ENCODE measurements around the gene PROSER3. TPM values are rescaled to one million over a fixed set of nuclear protein-coding genes. Genes with fewer than 3 reads are reported as not detected.
"Not testable (repeated sequence)": the region's sequence is repeated elsewhere in the genome, so short reads cannot be mapped to it uniquely, and the experiment has no call there.

The PROSER3 gene
- total RNA-seq, 1 donor from 2014 or later: 14.8 TPM

DNA sequence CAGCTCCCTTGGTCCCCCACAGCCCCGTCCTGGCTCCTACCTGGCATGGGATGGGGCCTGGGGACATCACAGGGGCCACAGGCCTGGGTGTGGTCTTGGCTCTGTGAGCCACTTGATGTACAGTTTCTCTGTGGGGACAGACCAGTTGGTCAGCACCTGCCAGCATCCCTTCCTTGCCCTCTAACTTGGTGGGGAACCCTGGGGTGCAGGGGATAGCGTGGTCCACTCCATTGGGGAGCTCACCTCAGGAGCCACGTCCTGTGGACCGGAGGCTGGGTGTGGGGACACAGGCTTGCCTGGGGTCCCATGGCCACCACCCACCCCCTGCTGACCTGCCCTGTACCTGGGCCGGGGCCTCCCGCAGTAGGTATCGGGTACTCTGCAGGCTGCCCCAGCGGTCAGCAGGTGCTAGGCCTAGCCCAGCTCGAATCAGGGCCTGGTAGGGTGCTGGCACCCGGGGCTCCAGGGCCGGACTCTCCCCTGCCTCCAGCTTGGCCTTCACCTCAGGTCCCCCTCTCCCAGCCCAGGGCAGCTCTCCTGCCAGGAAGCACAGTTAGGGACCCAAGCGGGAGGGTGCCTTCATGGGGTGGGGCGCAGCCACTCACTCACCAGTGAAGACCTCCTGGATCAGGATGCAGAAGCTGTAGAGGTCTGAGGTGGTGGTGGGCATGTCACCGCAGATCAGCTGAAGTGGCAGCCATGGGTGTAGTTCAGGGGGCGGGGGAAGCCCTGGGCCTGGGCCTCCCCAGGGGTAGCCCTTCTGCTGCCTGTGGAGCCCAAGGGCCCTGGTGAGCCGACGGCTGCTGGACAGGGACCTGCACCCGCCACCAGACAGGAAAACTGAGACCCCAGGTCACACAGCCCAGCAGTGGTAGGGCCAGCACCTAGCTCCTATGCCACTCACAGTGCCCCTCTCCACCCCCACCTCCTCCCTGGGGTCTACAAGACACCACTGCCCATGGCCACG is 32.3 kb downstream of the PROSER3 start:
- no peak for DNase-seq (ENCODE audit: extremely low read depth, low read depth, low spot score)

DNA sequence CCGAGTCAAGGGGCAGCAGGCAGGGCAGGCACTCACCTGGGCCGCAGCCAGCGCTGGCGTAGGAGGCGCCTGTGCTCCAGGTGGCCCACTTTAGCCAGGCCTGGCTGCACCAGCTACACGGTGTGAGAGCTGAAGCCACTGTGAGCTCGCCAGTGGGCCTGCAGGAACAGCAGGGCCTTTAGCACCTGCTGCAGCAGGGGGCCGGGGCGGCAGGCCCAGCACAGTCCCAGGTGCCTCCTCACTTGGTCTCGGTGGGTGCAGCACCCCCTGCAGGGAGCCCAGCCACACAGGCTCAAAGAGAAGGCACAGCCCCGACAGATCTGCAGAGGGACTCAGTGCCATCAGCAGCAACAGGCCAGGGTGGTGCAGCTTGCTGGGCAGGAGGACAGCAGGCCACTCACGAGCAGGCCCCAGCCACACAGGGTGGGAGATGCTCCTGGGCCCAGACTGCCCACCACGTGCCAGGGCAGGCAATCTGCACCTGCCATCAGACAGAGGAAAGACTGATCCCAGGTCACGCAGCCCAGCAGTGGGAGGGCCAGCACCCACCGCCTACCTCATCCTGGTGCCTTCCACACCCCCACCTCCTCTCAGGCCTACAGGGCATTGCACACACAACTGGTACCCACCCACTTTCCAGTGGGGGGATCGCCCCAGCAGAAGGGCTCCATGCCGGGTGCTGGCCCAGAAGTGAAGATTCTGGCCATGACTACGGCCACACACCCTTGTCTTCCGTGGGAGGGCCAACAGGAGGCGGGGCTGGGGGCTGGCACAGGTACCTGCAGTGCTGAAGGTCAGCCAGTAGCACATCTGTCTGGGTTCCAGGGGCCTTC is 33.2 kb downstream of the PROSER3 start:
- no peak for DNase-seq (ENCODE audit: extremely low read depth, low read depth, low spot score)

DNA sequence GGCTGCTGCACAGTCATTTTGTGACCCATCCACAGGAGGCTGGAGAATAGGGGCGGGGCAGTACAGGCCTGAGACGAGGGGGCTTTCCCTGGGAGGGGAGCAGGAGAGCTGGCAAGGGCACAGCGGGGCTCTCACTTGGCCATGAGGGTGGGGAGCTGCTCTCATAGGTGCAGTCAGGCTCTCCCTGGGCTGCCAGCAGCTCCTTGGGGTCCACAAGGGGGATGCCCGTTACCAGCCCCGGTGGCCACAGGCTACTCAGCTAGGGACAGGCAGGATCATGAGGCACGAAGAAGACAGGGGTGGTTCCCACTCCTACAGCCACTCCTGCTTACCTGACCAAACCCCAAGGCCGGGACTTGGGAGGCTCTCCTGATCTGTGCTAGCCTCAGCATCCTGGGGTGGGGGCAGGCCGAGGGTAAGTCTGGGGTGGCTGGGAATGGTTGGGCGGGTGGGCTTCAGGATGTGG is 33.9 kb downstream of the PROSER3 start:
- DNase-seq (ENCODE audit: extremely low read depth, low read depth, low spot score): no peak

DNA sequence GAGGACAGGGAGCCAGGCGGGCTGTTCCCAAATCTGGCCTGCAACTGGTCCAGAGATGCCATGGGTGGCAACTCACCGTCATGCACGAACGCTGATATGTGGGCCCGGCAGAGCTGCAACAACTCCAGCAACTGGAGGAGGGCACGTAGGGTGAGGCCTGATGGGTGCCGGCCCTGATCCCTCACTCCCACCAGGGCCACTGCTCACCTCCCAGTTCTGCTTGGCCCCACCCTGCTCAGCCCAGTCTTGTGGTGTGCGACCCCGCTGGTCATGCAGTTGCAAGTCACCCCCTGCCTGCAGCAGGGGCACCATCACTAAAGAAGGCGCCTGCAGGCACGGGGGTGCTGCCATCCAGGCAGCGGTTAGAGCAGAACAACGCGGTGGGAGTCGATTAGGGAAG is 34.3 kb downstream of the PROSER3 start:
- no peak for DNase-seq (ENCODE audit: extremely low read depth, low read depth, low spot score)

DNA sequence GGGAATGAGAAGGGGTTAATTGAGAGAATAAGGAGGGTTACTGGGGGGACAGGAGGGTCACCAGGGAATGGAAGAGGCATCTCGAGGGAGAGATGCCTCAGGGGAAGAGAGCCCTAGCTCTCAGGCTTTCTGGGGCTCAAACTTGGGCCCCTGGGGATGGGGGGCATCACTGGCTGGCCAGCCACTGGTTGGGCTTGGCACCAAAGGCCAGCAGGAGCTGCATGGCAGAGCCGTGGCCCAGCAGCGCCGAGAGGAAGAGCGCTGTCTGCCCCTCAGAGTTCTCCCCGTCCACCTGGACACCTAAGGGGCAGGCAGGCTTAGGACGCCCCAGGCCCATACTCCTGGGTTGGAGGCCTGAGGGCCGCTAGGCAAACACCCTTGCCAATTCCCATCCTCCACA is 34.9 kb downstream of the PROSER3 start:
- DNase-seq (ENCODE audit: extremely low read depth, low read depth, low spot score): no peak

DNA sequence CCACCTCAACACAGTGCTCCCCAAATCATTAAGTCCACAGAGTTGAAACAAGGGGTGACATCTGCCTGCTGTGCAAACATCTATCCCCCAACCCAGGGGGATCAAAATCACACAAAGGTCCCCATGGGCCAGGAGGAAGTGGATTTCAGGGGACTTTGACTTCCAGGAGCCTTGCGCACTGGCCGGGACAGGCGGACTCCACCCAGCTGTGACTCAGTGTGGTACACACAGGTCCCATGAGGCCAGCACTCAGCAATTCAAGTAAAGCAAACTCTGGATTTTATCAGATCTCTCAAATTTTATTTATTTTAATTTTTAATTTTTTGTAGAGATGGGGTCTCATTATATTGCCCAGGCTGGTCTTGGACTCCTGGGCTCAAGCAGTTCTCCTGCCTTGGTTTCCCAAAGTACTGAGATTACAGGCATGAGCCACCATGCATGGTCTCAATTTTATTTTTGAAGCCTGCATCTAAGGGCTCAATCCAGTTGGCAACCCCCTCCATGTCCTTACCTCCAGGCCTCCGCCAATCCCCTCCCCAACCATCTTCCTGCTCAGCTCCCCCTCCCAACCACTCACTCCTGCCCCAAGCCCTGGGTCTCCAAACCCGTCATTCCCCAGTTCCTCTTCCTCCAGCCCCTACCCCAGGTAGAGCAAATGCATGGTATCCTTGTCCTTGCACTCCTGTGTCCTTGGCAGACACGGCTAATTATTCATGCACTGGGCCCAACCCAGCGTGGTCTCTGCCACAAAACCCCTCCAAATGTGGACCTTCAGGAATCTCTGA is 35.6 kb downstream of the PROSER3 start:
- no peak for DNase-seq (ENCODE audit: extremely low read depth, low read depth, low spot score)

DNA sequence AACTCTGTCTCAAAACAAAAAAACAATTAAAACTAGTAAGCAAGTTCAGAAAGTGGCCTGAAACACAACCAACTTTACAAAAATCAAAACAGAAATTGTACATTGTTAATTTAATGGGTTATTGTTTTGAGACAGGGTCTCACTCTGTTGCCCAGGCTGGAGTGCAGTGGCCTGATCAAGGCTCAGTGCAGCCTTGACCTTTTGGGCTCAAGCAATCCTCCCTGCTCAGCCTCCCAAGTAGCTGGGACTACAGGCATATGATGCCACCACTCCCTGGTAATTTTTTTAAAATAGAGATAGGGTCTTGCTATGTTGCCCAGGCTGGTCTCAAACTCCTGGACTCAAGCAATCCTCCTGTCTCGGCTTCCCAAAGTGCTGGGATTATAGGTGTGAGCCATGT is 37.6 kb downstream of the PROSER3 start:
- DNase-seq (ENCODE audit: extremely low read depth, low read depth, low spot score): not testable (repeated sequence)

DNA sequence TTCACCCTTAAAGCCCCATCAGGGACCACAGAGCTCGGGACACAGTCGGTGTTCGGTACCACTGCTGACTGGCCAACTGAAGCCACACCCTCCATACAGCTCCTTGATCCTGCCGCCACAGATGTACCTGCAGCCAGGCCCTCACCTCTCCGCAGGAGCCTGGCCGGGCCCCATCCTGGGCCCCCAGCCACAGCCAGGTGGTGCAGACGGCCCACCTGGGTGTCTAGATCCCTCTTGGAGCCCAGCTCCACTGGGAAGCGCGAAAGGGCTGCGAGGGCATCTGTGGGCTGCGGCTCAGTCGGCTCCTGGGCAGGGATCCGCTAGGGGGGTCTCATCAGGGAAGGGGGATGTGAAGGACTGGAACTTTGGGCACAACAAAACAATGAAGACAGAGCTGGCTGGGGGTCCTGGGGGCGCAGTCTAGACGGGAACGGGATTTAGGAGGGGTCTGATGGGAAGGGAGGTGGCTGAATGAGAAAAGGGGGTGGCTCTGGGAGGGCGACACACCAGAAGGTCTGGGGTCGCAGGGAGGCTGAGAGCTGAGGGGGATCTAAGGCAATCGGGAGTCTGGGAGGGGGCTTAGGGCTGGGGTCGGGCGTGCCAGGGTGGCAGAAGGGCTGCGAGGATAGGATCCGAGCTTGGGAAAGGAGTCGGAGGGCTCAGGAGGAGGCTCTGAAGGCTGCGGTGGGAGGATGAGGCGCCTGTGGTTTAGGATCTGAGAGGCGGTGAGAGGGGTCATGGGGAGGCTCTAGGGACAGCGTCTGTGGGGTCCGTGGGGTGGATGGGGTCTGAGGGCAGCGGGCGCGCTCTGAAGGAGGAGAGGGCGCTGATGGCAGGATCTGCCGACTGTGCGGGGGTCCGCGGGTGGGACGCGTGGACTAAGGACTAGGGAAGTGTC is 38.9 kb downstream of the PROSER3 start:
- DNase-seq (ENCODE audit: extremely low read depth, low read depth, low spot score): no peak

DNA sequence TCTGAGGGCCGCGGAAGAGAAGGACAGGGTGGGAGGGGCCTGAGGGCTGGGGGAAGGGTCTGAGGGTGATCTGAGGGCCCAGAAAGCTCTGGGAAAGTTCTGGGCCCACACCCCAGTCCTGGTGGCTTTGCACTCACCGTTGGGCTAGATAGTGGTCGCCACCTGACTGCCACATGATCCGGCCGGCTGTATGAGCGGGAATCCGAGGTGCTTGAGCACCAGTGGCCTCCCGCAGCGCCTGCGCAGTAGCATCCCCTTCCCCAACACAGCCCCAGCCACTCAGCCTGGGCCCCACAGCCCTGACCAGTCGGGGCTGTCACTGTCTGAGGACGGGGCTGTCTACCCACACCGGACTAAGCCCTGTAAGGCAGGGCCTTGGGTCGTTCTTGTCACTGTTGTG is 39.7 kb downstream of the PROSER3 start:
- DNase-seq (ENCODE audit: extremely low read depth, low read depth, low spot score): no peak

DNA sequence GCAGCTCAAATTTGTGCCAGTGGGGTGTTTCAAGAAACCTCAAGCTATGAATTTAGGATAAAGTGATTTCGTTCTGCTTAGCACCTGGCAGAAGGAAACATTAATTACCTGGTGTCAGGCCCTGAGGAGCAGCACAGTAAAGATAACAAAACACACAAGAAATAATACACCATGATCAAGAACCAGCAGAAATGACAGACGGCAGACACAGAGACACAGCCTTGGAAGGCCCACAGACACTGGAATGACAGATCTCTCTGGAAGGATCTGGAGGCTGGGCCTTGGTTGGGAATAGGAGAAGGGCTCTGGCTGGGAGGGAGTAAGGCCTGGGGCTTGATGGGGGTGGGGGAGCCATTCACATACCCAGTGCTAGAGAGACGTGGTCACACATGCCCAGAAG is 43.9 kb downstream of the PROSER3 start:
- DNase-seq (ENCODE audit: extremely low read depth, low read depth, low spot score): no peak

DNA sequence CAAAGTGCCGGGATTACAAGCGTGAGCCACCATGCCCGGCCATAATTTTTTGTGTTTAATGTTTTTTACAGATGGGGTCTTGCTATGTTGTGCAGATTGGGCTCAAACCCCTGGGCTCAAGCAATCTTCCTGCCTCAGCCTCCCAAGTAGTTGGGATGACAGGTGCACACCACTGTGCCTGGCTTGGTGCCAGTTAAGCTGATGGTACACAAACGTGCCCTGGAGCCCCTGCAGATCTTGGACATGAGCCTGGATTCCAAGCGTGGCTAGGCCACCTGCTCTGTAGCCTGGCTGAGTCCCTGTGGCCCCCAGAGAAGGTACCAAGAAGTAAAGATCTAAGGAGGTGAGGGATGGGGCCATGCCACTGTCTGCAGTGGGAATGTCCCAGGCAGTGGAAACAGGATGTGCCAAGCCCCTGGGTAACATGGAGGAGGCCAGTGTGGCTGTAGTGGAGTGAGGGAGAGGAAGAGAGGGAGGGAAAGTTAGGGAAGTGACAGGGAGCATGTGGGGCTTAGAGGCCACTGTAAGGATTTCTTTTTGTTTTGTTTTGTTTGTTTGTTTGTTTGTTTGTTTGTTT is 47.6 kb downstream of the PROSER3 start:
- DNase-seq (ENCODE audit: extremely low read depth, low read depth, low spot score): no peak

DNA sequence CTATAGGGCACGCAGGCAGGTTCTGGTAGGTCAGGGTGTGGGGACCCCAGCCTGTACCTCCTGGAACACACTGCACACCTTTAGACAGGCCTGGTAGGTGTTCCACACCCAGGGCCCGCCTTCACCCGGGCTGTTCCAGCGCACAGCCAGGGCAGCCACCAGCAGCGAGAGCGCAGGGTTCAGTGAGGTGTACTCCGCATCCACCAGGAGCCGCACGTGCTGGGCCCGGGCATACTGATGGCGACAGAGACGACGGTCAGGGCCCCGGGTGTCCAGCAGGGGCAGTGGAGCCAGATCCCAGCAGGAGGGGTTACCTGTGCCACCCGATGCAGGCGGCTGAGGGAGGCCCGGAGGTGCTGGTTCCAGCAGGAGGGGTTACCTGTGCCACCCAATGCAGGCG is 48.6 kb downstream of the PROSER3 start:
- no peak for DNase-seq (ENCODE audit: extremely low read depth, low read depth, low spot score)

DNA sequence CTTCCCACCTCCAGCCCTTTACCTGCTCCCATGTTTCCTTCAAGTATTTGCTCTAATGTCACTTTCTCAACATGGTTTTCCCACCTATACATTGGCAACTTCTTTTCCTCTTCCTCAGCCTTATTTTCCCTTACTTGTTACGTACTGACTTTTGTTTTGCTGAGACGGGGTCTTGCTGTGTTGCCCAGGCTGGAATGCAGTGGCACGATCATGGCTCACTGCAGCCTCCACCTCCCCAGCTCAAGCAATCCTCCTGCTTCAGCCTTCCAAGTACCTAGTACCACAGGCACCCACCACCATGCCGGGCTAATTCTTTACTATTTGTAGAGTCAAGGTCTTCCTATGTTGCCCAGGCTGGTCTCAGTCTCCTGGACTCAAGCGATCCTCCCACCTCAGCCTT is 49.7 kb downstream of the PROSER3 start:
- no peak for DNase-seq (ENCODE audit: extremely low read depth, low read depth, low spot score)

DNA sequence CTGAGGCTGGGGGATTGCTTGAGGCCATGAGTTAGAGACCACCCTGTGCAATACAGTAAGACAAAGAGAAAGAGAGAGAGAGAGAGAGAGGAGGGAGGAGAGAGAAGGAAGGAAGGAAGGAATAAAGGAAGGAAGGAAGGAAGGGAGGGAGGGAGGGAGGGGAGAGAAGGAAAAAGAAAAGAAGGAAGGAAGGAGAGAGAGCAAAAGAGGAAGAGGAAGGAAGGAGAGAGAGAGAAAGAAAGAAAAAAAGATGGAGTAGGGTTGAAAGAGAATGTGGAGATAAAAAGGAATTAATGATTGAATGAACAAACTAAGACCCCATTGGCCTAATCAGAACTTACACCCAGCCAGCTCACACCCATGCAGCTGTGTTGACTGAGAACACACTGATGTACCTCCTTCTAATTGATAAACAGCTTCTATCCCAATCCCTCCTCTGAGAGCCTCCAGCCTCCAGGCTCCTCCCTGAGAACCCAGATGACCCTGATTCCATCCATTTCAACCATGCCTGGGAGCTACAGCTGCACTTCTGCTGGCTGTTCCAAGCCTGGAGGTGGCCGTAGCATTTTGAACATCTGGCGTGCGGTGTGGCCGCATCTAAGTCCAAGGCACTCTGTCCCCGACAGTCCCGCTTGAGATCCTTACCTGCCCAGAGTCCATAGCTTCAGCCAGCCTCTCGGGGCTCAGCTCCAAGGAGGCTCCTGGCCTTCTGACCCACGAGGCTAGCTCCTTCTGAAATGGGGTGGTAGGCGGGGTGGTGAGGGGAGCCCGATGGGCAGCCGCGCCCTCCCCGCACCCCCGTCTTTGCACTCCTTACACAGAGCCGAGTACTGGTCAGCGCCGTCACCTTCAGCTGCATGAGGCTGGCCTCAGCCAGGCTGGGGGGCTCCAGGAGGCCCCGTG is 53.6 kb downstream of the PROSER3 start:
- no peak for DNase-seq (ENCODE audit: extremely low read depth, low read depth, low spot score)

DNA sequence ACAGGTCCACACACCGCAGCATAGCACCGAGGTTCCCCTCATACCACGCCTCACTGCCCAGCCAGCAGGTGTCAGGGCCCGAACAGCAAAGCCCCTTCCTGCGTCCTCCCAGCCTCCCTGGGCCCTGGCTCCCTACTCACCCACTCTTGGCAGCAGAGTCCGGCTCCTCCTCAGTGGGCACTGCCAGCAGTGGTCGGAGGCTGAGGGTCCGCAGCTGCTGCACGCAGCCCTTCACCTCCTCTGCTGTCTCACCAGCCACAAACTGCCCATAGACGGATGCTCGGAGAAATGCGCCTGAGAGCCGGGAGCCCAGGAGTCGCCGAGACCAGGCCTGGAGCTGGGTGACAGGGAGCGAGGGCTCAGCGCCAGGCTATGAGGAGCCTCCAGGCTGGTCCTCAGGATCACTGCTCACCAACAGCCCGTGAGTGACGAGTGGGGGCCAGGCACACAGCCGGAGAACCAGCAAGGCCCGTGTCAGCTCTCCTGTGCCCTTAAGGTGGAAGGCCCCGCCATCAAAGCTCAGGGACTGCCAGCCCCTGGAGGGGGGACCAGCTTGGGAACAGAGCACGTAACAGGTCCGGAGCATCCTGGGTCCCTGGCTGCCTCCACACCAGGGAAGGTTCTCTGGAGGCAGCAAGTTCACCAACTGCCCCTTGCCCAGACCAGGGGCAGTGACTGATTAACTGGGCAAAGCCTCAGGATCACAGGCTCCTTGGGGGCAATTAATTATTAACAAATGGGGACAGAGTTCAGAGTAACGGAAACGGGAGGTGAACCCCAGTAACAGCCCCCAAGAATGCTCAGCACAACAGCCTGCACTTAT is 54.5 kb downstream of the PROSER3 start, which contains the start of gene PRODH2:
PRODH2 (minus strand) TSS at position 626 of the 823 bp plus-strand sequence; CDS start at position 586, 40 bp downstream.
- no peak for DNase-seq (ENCODE audit: extremely low read depth, low read depth, low spot score)

DNA sequence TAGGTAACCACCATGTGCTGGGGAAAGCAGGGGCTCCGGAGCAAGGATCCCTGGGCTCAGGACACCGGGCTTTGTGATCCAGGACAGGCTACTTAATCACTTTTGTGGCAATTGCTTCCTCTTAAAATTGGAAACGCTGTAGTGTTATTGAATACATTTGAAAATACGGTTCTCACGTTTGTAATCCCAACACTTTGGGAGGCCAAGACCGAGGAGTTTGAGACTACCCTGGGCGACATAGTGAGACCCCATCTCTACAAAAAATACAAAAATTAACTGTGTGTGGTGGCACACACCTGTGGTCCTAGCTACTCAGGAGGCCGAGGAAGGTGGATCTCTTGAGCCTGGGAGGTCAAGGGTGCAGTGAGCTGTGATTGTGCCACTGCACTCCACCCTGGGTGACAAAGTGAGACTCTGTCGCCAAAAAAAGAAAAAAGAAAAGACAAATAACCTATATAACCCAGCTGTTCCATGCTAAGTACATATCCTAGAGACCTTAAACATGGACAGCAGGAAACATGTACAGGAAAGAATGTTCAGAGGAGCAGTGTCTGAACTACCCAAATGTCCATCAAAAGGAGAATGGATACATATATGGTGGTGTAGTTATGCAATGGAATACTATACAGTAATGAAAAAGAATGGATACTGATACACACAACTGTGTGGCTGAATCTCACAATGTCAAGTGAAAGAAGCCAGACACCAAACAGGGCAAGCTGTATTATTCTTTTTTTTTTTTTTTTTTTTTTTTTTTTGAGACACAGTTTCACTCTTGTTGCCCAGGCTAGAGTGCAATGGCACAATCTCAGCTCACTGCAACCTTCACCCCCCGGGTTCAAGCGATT is 55.3 kb downstream of the PROSER3 start:
- no peak for DNase-seq (ENCODE audit: extremely low read depth, low read depth, low spot score)

DNA sequence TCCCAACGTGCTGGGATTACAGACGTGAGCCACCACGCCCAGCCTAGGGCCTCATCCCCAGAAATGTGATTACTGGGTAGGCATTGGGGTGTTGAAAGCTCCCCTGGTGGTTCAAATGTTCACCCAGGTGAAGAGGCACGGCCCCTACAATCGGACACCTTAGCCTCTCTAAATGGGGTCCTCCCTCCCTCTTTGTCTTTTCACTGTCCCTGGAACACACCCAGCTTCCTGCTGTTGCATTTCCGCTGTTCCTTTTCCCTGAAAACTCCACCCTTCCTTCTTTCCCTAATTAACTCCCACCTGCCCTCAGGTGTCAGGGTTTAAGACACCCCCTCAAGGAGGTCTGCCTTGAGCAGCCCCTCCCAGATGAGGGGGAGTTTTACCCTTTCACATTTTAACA is 58.3 kb downstream of the PROSER3 start:
- DNase-seq (ENCODE audit: extremely low read depth, low read depth, low spot score): no peak

All from glomerular endothelial cell (primary cell).